T-helper 17 cell (primary cell): ENCODE measurements around the gene CDC73. TPM values are rescaled to one million over a fixed set of nuclear protein-coding genes. Genes with fewer than 3 reads are reported as not detected.

Source experiments
- total RNA-seq, 4 donors: library from RNA in 2 of 4; stranded (reverse) in 2 of 4; gene quantifications; one replicate each; pipeline ENCODE4 v1.2.3 and lab custom pipeline; 2022 to 2026

Gene CDC73
- total RNA-seq, 2 donors from 2014 or later, result 73.2 to 84.9 TPM

Other genes with a start within 250 kb of the CDC73 start
- 10 to 100 TPM; 15.5 to 18.9 TPM for gene UCHL5, start 62.7 kb upstream of the CDC73 start, total RNA-seq
- 10 to 100 TPM; 44.0 to 58.2 TPM for gene RO60, start 62.4 kb upstream of the CDC73 start, total RNA-seq
- gene GLRX2, start 16.6 kb upstream of the CDC73 start, total RNA-seq, result 1 to 10 TPM; 7.0 to 7.8 TPM
- gene B3GALT2, start 64.6 kb downstream of the CDC73 start, total RNA-seq, result 1 to 10 TPM; 3.3 to 6.0 TPM